NCI-H226 (cell line): Measurements from ENCODE around the gene CADM2.
"Not testable (repeated sequence)": the region's sequence is repeated elsewhere in the genome, so short reads cannot be mapped to it uniquely, and the experiment has no call there.

ENCODE experiments used
- DNase-seq: peaks from one replicate; pipeline ENCODE4 v3.0.0-alpha.2; 2015

Gene CADM2

GRCh38 chr3:85846940-85847339, 888.2 kb downstream of the CADM2 start:
- DNase-seq: no peak

- DNase-seq: no peak
These were observed 892.3 kb downstream of the CADM2 start for GRCh38 chr3:85851071-85851470.

- DNase-seq: no peak
These were observed 895.0 kb downstream of the CADM2 start for GRCh38 chr3:85853805-85854204.

GRCh38 chr3:85862893-85863455, 904.2 kb downstream of the CADM2 start:
- DNase-seq: no peak

- DNase-seq: no peak
These were observed 906.1 kb downstream of the CADM2 start for GRCh38 chr3:85864896-85865295.

DNA sequence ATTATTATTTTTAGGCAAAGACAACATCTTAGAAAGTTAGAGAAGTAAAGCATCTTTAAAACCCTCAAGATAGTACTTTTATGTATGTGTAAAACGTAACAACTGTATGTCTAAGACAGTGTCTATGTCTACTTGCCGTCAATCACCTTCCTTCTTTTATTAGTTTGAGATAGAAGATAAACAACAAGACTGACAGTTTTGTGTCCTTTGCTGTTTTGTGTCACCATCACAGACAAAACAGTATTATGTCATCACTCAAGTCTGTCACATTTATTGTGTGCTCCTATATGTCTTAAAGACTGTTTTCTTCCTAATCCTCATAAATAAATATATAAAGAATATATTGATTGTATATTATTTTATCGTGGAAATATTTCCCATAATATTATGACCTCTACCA, 908.3 kb downstream of the CADM2 start:
- DNase-seq: no peak

DNA sequence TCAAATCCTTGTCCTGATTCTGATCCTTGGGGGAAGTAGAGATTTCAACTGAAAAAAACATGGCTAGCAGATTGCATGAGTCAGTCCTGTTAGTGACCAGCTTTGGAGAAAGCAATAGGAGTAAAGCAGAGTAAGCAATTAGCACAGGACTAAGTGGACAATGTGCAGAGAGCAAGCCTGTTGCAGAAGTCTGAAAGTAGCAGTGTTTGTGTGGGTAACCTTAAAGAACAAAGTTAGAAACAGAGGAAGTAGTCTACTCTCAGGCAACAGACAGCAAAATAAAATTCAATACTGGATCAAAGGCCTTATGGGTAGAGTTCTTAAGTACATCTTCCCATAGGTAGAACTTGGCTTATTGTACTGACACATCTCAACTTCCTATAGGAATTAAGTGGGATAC, 916.8 kb downstream of the CADM2 start:
- DNase-seq: no peak

GRCh38 chr3:85877631-85878030, 918.8 kb downstream of the CADM2 start:
- DNase-seq: no peak

DNA sequence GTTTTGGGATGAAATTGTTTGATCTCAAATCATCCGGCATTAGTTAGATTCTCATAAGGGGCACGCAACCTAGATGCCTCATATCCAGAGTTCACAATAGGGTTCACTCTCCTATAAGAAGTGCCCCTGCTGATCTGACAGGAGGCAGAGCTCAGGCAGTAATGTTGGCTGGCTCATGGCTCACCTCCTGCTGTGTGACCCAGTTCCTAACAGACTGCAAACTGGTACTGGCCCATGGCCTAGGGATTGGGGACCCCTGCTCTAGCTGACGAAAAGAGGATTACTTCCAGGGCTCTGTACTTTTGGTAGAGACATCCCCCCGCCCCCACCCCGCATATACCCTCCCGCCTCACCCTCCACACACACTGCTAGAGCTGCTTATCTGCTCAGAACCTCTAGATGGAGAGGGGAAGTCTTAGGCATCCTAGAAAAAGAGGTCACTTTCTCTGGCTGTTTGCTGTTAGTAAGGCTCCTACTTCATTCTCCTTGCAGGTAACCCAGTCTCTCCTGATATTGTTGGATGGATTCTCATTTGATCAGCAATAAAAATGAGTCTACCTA, 923.1 kb downstream of the CADM2 start:
- no peak for DNase-seq

DNA sequence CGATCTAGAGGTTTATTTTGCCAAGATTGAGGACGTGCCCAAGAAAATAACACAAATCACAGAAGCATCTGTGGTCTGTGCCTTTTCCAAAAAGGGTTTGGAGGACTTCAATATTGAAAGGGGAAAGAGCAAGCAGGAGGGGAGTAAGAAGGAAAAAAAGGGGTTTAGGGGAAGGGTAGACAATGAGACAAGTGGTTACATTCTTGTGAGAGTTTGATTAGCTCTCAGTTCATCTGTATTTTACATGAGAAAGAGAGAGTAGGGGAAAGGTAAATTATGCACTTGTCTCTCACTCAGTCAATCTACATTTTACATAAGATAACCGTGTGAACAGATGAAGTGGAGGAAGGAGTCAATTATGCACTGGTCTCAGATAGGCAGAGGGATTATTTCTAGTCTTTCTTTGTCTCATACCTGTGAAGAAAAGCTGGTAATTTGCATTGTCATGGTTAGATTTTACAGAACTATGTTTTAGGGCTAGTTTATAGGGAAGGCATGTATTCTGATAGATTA, 931.3 kb downstream of the CADM2 start:
- DNase-seq: no peak

- no peak for DNase-seq
These were observed 944.6 kb downstream of the CADM2 start for GRCh38 chr3:85903434-85903833.

DNA sequence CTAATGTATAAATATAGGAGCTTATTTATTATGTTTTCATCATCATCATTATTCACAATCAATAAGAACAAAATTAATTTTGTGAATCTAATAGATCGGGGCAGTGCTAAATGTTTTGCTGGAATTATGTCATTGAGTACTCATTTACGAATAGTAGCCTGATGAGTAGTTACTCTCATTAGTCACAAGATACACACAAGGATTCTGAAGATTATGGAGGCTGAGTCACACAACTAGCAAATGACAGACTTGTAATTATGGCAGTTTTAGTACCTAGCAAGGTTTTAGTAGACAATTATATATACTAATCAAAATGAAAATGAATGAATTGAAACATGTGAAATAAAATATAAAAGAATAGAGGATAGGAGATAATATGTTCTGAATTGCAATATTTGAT, 954.2 kb downstream of the CADM2 start:
- no peak for DNase-seq

DNA sequence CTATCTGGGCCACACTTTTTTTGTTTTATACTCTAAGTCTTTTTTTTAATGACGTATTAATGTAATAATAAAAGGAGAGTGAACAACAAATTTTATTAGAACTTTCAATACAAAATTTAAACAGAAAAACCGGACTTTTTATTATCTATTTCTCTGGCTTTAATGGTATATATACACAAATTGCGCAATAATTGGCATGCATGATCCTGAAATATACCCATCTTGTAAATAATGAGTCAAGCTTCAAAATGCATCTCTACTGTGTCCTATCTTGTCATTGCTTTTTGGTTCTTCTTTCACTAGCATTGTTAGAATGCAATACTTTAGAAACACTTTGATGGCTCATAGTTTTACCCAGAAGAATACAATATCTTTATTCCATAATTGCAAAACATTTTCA, 963.6 kb downstream of the CADM2 start:
- DNase-seq: no peak

- DNase-seq: no peak
These were observed 971.9 kb downstream of the CADM2 start for GRCh38 chr3:85930718-85931117.

GRCh38 chr3:85933326-85933725, 974.5 kb downstream of the CADM2 start:
- DNase-seq: no peak

DNA sequence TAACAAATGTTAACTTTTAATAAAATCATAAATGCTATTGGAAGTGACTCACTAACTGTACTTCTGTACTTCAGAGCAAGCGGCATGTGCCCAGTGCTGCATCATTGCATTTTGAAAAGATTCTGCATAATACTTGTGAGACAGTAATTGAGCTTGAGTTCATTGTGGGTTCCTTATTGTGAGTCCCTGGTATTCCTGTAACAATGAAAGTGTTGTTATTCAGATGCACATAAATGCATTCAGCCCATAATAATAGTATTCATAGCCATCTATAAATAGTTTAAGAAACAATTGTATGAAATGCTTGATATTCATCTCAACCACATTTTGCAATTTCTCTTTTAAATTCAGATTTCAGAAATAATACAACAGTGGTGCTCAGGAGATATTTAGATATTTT, 976.4 kb downstream of the CADM2 start:
- no peak for DNase-seq

DNA sequence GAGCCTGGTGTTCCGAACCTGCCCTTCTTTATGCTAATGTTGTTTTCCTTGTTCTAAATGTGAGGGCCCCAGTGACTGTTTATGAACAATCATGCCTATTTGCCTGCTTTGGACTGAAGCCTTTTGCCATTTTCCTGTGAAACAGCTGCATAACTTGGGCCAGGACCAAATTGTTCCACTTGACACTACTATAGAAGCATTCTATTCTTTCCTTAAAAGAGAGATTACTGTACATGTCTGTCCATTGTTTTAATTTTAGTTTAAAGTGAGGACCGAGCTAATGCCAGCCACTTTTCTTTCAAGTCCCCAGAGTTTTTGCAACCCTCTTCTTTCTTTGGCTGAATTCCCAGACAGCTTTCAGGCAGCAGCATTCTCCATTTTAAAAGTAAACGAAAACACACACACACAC, 980.3 kb downstream of the CADM2 start:
- no peak for DNase-seq

- no peak for DNase-seq
These were observed 991.6 kb downstream of the CADM2 start for GRCh38 chr3:85950435-85950834.

GRCh38 chr3:85960793-85961192, 1002.0 kb downstream of the CADM2 start:
- DNase-seq: no peak

- DNase-seq: no peak
These were observed 1019.0 kb downstream of the CADM2 start for GRCh38 chr3:85977615-85978338.

DNA sequence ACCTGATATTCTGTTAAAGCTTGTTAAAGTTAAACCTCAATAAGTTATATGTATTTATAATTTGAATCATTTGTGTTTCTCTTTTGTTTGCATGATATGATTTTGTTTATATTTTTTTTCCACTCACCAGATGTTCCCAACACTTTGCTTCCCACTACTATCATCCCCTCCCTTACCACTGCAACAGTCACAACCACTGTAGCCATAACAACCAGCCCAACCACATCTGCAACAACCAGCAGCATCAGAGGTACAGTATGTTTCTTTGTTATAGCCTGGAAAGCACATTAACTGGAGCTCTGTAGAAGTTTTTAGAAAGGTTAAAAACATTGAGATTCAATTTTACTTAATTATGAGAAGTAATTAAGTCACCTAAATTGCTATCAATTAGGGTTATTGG, 1020.2 kb downstream of the CADM2 start:
- no peak for DNase-seq

- DNase-seq: not testable (repeated sequence)
These were observed 1030.8 kb downstream of the CADM2 start for GRCh38 chr3:85989581-85989980.

GRCh38 chr3:86029590-86029989, 1070.8 kb downstream of the CADM2 start:
- peak; percentile 59 for DNase-seq

DNA sequence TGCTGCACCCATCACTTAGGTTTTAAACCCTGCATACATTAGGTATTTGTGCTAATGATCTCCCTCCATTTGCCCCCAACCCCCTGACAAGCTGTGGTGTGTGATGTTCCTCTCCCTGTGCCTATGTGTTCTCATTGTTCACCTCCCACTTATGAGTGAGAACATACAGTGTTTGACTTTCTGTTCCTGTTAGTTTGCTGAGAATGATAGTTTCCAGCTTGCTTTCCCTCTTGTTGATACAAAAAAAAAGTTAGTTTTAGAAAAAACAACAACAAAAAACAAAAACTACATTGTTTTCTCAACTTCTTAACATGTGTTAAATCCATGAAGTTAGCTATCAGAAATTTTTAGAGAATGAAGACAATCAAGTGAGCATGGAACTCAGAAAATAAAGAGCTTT, 1079.1 kb downstream of the CADM2 start:
- no peak for DNase-seq
